Glutamatergic neuron (in vitro differentiated cells): ENCODE data around the gene D2HGDH. TPM values are rescaled to one million over a fixed set of nuclear protein-coding genes. Genes with fewer than 3 reads are reported as not detected.

Experiments
- DNase-seq: peaks from one replicate; pipeline ENCODE4 v3.0.0; 2022
- H3K27ac Mint-ChIP-seq: one replicate; pipeline ENCODE4 v1.8.0; 2020; ENCODE audit warnings: mild to moderate bottlenecking, mixed read lengths, inconsistent platforms; ENCODE audit not compliant: unreplicated experiment
- H3K27me3 Mint-ChIP-seq: one replicate; pipeline ENCODE4 v1.8.0; 2020; ENCODE audit warnings: mild to moderate bottlenecking, moderate library complexity, mixed read lengths, inconsistent platforms; ENCODE audit not compliant: unreplicated experiment
- H3K36me3 Mint-ChIP-seq: one replicate; pipeline ENCODE4 v1.8.0; 2020; ENCODE audit warnings: mild to moderate bottlenecking, mixed read lengths, inconsistent platforms; ENCODE audit not compliant: unreplicated experiment
- H3K4me1 Mint-ChIP-seq: one replicate; pipeline ENCODE4 v1.8.0; 2020; ENCODE audit warnings: mild to moderate bottlenecking, low read depth, mixed read lengths, inconsistent platforms; ENCODE audit not compliant: unreplicated experiment
- H3K4me3 Mint-ChIP-seq: one replicate; pipeline ENCODE4 v1.8.0; 2020; ENCODE audit warnings: mild to moderate bottlenecking, mixed read lengths, inconsistent platforms; ENCODE audit not compliant: unreplicated experiment
- H3K9me3 Mint-ChIP-seq: one replicate; pipeline ENCODE4 v1.8.0; 2020; ENCODE audit warnings: mild to moderate bottlenecking, moderate library complexity, mixed read lengths, inconsistent platforms; ENCODE audit not compliant: unreplicated experiment
- long read RNA-seq: library from polyadenylated mRNA; unstranded; transcript quantifications from one replicate; pipeline ENCODE4 v2.0.0, GENCODE V29; 2020; ENCODE audit not compliant: unreplicated experiment
- total RNA-seq: library from RNA; stranded (reverse); fragmentation: NEBNext Ultra II Directional; extraction: Animal tissue kit (Norgen Biotek cat#: 25700); gene quantifications from one replicate; pipeline ENCODE4 v1.2.1, GENCODE V29; 2021; ENCODE audit not compliant: unreplicated experiment
- TF ChIP-seq, protein P1 (sequence below): fragments of 200-600 bp; sonication (generic); IDR thresholded peaks from one replicate; pipeline ENCODE4 v1.5.0; 2021; ENCODE audit not compliant: partially characterized antibody, unreplicated experiment

D2HGDH gene
- total RNA-seq = 12.5 TPM
- long read RNA-seq, partial matches to known transcripts = 0 of 1 reads
- long read RNA-seq, other reads (novel, unspliced or antisense) = 0 of 1 reads

DNA sequence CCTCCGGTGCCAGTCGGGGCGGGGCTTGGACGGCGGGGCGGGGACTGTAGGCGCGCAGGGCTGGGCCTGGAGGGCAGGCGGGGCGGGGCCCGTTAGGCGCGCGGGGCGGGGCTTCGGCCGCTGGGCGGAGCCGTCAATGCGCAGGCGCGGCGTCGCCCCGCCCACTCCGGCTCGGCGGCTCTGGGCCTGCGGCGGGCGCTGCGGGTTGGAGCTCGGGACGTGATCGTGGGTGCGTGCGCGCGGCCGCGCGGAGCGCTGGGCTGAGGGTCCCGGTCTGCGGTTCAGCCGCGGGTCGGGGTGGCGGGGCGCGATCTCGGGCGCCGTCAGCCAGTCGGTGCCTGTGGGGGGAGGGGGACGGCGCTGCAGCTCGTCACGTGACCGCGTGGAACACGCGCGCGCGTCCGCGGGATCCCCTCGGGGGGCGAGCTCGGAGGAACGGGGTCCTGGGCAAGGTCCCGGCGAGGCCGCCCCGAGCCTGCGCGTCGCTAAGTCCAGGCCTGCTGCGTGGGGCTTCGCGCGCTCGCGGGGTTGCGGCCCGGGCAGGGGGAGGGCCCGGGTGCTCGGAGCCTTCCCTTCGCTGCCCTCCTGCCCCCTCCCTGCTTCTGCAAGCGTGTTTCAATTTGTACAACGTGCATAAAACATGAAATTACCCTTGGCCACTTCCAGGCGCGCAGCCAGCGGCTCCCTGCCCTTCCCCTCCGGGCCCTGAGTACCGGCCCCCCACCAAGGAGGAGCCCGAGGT is at the start of gene D2HGDH:
Gene D2HGDH, plus strand, starts transcription at position 164 of the 742 bp plus-strand sequence. CDS start 595 bp downstream, outside the sequence.
- H3K4me3 Mint-ChIP-seq = peak within 1 kb of the TSS; percentile 82
- peaks cover 6% of the 10 kb centered on the region for H3K27me3 Mint-ChIP-seq
- H3K36me3 Mint-ChIP-seq = peaks cover 3% of the 10 kb centered on the region
- H3K9me3 Mint-ChIP-seq = peaks cover 17% of the 10 kb centered on the region
- DNase-seq = peak; percentile 97
- no peak within 1 kb of the TSS for H3K27ac Mint-ChIP-seq
- H3K4me1 Mint-ChIP-seq = no peaks in the 10 kb centered on the region
- TF ChIP-seq, protein P1, sequence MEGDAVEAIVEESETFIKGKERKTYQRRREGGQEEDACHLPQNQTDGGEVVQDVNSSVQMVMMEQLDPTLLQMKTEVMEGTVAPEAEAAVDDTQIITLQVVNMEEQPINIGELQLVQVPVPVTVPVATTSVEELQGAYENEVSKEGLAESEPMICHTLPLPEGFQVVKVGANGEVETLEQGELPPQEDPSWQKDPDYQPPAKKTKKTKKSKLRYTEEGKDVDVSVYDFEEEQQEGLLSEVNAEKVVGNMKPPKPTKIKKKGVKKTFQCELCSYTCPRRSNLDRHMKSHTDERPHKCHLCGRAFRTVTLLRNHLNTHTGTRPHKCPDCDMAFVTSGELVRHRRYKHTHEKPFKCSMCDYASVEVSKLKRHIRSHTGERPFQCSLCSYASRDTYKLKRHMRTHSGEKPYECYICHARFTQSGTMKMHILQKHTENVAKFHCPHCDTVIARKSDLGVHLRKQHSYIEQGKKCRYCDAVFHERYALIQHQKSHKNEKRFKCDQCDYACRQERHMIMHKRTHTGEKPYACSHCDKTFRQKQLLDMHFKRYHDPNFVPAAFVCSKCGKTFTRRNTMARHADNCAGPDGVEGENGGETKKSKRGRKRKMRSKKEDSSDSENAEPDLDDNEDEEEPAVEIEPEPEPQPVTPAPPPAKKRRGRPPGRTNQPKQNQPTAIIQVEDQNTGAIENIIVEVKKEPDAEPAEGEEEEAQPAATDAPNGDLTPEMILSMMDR = no peak

DNA sequence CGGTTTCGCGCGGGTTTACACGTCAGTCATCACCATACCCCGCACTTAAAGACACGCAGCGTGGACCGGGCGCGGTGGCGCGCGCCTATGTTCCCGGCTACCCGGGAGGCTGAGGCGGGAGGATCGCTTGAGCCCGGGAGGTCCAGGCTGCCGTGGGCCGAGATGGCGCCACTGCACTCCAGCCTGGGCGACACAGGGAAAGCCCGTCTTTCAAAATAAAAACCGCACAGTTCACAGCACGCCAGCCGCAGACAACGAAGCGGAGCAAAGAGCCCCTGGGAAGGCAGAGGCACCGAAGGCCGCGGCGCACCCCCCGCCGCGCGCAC is 48.1 kb upstream of the D2HGDH start:
- Mint-ChIP-seq H3K27ac (peak overlapping the region; percentile 67), H3K9me3 (peaks cover 8% of the 10 kb centered on the region), H3K4me3 (peak overlapping the region; percentile 92), H3K36me3 (no peaks in the 10 kb centered on the region), H3K4me1 (peaks cover 6% of the 10 kb centered on the region), H3K27me3 (peaks cover 3% of the 10 kb centered on the region)
- no peak for DNase-seq
- TF ChIP-seq, protein P1 = no peak

- TF ChIP-seq, protein P1 = no peak
- Mint-ChIP-seq H3K4me1 (peaks cover 6% of the 10 kb centered on the region), H3K9me3 (peaks cover 8% of the 10 kb centered on the region), H3K27me3 (peaks cover 3% of the 10 kb centered on the region), H3K27ac (peak within 1 kb of the TSS; percentile 89), H3K36me3 (no peaks in the 10 kb centered on the region), H3K4me3 (peak within 1 kb of the TSS; percentile 94)
- DNase-seq = peak; percentile 96
Observed at GRCh38 chr2:241686650-241687425, 47.6 kb upstream of the D2HGDH start, which contains the start of gene DTYMK. DTYMK (minus strand) TSS chr2:241686815; CDS start chr2:241686783, 32 bp downstream.

GRCh38 chr2:241689306-241689705 is 45.1 kb upstream of the D2HGDH start:
- H3K4me1 Mint-ChIP-seq = peaks cover 6% of the 10 kb centered on the region
- peaks cover 6% of the 10 kb centered on the region for H3K9me3 Mint-ChIP-seq
- TF ChIP-seq, protein P1 = no peak
- H3K27ac Mint-ChIP-seq = no peak overlapping the region
- H3K27me3 Mint-ChIP-seq = peaks cover 5% of the 10 kb centered on the region
- no peak overlapping the region for H3K4me3 Mint-ChIP-seq
- no peak for DNase-seq
- no peaks in the 10 kb centered on the region for H3K36me3 Mint-ChIP-seq

DNA sequence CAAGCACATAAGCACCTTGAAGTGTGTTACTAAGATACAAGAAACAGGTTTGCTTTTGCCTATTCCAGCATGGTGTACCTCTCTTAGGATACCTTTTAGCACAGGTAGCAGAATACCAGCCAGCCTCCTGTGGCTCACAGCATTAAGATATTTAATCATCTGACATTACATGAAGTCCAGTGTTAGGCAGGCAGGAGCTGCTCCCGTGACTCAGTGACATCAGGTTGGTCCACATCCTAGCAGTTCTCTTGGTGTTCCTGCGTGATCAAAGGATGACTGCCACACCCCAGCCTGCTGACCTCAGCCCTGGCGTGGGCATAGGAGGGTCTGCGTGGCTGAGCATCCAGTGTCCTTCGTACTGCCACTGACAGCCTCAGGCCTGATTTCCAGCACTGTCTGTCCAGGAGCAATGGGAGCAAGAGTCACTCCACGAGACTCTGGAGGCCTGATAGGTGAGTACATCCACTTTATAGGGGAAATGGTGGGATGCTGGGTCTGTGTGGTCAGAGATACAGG is 44.2 kb upstream of the D2HGDH start:
- H3K27me3 Mint-ChIP-seq = peaks cover 5% of the 10 kb centered on the region
- H3K4me3 Mint-ChIP-seq = no peak overlapping the region
- peaks cover 6% of the 10 kb centered on the region for H3K4me1 Mint-ChIP-seq
- TF ChIP-seq, protein P1 = no peak
- peaks cover 6% of the 10 kb centered on the region for H3K9me3 Mint-ChIP-seq
- no peak for DNase-seq
- H3K36me3 Mint-ChIP-seq = no peaks in the 10 kb centered on the region
- no peak overlapping the region for H3K27ac Mint-ChIP-seq
